ENCODE data around the gene SNRPF. TPM values are rescaled to one million over a fixed set of nuclear protein-coding genes. Genes with fewer than 3 reads are reported as not detected.

Gene SNRPF
- total RNA-seq, 1 experiment from 2014 or later = 44.5 TPM

Other genes starting within 250 kb of the SNRPF start
- 7.7 and 8.4 TPM in 2 replicates for gene NTN4, start 68.2 kb upstream of the SNRPF start, total RNA-seq (2014; rRNA removed; shearing (Covaris generic))
- gene CCDC38, start 83.7 kb downstream of the SNRPF start, total RNA-seq (2014; rRNA removed; shearing (Covaris generic)) = not detected in 2 replicates
- 0.13 and 0.43 TPM in 2 replicates for gene AMDHD1, start 84.4 kb downstream of the SNRPF start, total RNA-seq (2014; rRNA removed; shearing (Covaris generic))
- 0.31 TPM in 1 of 2 replicates, not detected in the other for gene HAL, start 137.4 kb downstream of the SNRPF start, total RNA-seq (2014; rRNA removed; shearing (Covaris generic))
- 73.2 and 74.6 TPM in 2 replicates for gene LTA4H, start 176.6 kb downstream of the SNRPF start, total RNA-seq (2014; rRNA removed; shearing (Covaris generic))